SHP77 (cell line): ENCODE measurements around the gene VWC2L.
A peak's percentile ranks its signal among the peaks of the same experiment; 100 is the strongest.

Experiments used
- DNase-seq, 2 experiments: peaks; one replicate each; lab custom pipeline; 2025; lab: John Stamatoyannopoulos, UW

Gene VWC2L

GRCh38 chr2:214542295-214542694 is 131.4 kb downstream of the VWC2L start:
- no peak for DNase-seq

GRCh38 chr2:214542866-214543265 is 132.0 kb downstream of the VWC2L start:
- DNase-seq = no peak

GRCh38 chr2:214543386-214543955 is 132.6 kb downstream of the VWC2L start:
- no peak for DNase-seq

- no peak for DNase-seq
Observed at GRCh38 chr2:214545898-214546542, 135.2 kb downstream of the VWC2L start.

- DNase-seq = no peak
Observed at GRCh38 chr2:214547931-214548330, 137.1 kb downstream of the VWC2L start.

GRCh38 chr2:214549946-214550345 is 139.1 kb downstream of the VWC2L start:
- no peak for DNase-seq

- DNase-seq = no peak
Observed at GRCh38 chr2:214550786-214551185, 139.9 kb downstream of the VWC2L start.

- DNase-seq = no peak
Observed at GRCh38 chr2:214557884-214558283, 147.0 kb downstream of the VWC2L start.

GRCh38 chr2:214558341-214558740 is 147.5 kb downstream of the VWC2L start:
- no peak for DNase-seq

- no peak for DNase-seq
Observed at GRCh38 chr2:214560176-214560575, 149.3 kb downstream of the VWC2L start.

- no peak for DNase-seq
Observed at GRCh38 chr2:214560618-214561190, 149.8 kb downstream of the VWC2L start.

- no peak for DNase-seq
Observed at GRCh38 chr2:214565246-214565645, 154.4 kb downstream of the VWC2L start.

GRCh38 chr2:214566457-214566856 is 155.6 kb downstream of the VWC2L start:
- DNase-seq = no peak

GRCh38 chr2:214569419-214570035 is 158.7 kb downstream of the VWC2L start:
- no peak for DNase-seq

GRCh38 chr2:214574084-214574781 is 163.4 kb downstream of the VWC2L start:
- no peak for DNase-seq

- peak in 1 of 2 experiments; percentile 20 for DNase-seq
Observed at GRCh38 chr2:214575030-214575429, 164.2 kb downstream of the VWC2L start.

GRCh38 chr2:214575465-214575864 is 164.6 kb downstream of the VWC2L start:
- no peak for DNase-seq

GRCh38 chr2:214577769-214578168 is 166.9 kb downstream of the VWC2L start:
- no peak for DNase-seq

- no peak for DNase-seq
Observed at GRCh38 chr2:214578442-214578841, 167.6 kb downstream of the VWC2L start.

- no peak for DNase-seq
Observed at GRCh38 chr2:214579035-214579434, 168.2 kb downstream of the VWC2L start.

GRCh38 chr2:214587442-214587841 is 176.6 kb downstream of the VWC2L start:
- DNase-seq = no peak

- DNase-seq = no peak
Observed at GRCh38 chr2:214591366-214591765, 180.5 kb downstream of the VWC2L start.

- no peak for DNase-seq
Observed at GRCh38 chr2:214592011-214592410, 181.2 kb downstream of the VWC2L start.
